AG04450 (cell line): Measurements from ENCODE around the gene REV1. TPM values are rescaled to one million over a fixed set of nuclear protein-coding genes. Genes with fewer than 3 reads are reported as not detected.

Experiments used
- CTCF ChIA-PET: fragments of 300-600, 350-600 bp; formaldehyde crosslinking; extraction: SDS; loops from one replicate; lab custom pipeline; 2022; ENCODE audit warnings: antibody characterized with exemption, inconsistent platforms; lab: Charles Lee
- POLR2A ChIA-PET: fragments of 350-600 bp; formaldehyde crosslinking; extraction: SDS; loops from one replicate; lab custom pipeline; 2021; ENCODE audit warnings: antibody characterized with exemption, inconsistent platforms; lab: Yijun Ruan, JAX
- DNase-seq: peaks from one replicate; pipeline ENCODE4 v3.0.0-alpha.2; 2011; ENCODE audit warnings: low read depth, low spot score
- H3K27ac ChIP-seq: one replicate; pipeline ENCODE4 v1.5.1; 2012; ENCODE audit warnings: low read depth, low read length, control low read depth
- H3K27me3 ChIP-seq: one replicate; pipeline ENCODE4 v1.6.0; 2012; ENCODE audit warnings: low read length; ENCODE audit not compliant: control insufficient read depth, insufficient read depth
- H3K4me3 ChIP-seq: 2 replicates; pipeline ENCODE4 v1.5.1; 2011; ENCODE audit warnings: mild to moderate bottlenecking, low read depth, low read length, control low read depth
- H3K9me3 ChIP-seq: 2 replicates; pipeline ENCODE4 v1.5.1; 2012; ENCODE audit warnings: low read length; ENCODE audit not compliant: control insufficient read depth, insufficient read depth
- polyA plus RNA-seq: library from polyadenylated mRNA; depleted of rRNA; stranded (reverse); fragments of >200 nt; gene quantifications from 2 replicates; pipeline ENCODE4 v1.2.3, GENCODE V29; 2011
- TF ChIP-seq, protein P1 (sequence below): IDR thresholded peaks from 2 replicates; pipeline ENCODE4 v1.5.1; 2011; ENCODE audit warnings: low read depth, low read length, control low read depth, inconsistent platforms

The REV1 gene
- polyA plus RNA-seq, 1 experiment, result 26.4 TPM

- no peak for DNase-seq
- TF ChIP-seq, protein P1, sequence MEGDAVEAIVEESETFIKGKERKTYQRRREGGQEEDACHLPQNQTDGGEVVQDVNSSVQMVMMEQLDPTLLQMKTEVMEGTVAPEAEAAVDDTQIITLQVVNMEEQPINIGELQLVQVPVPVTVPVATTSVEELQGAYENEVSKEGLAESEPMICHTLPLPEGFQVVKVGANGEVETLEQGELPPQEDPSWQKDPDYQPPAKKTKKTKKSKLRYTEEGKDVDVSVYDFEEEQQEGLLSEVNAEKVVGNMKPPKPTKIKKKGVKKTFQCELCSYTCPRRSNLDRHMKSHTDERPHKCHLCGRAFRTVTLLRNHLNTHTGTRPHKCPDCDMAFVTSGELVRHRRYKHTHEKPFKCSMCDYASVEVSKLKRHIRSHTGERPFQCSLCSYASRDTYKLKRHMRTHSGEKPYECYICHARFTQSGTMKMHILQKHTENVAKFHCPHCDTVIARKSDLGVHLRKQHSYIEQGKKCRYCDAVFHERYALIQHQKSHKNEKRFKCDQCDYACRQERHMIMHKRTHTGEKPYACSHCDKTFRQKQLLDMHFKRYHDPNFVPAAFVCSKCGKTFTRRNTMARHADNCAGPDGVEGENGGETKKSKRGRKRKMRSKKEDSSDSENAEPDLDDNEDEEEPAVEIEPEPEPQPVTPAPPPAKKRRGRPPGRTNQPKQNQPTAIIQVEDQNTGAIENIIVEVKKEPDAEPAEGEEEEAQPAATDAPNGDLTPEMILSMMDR, result no peak
- CTCF ChIA-PET, result interaction anchor here (0.6 to 1.8 kb wide), 15 partner anchors 7 to 841 kb away, joined by 3 to 18 read pairs (median 3); partner anchors contain the start of genes EIF5B and MITD1
- Histone ChIP-seq H3K4me3 (peak overlapping the region; percentile 79), H3K27me3 (peaks cover 10% of the 10 kb centered on the region), H3K27ac (peak overlapping the region; percentile 65), H3K9me3 (no peaks in the 10 kb centered on the region; the same call in 1 of the 2 replicates)
- POLR2A ChIA-PET, result interaction anchor here (0.5 to 0.7 kb wide), 3 partner anchors 60 to 97 kb away, joined by 3 read pairs; no protein-coding TSS in a partner anchor
Measured at GRCh38 chr2:99490623-99491461, 1.0 kb upstream of the REV1 start.

DNA sequence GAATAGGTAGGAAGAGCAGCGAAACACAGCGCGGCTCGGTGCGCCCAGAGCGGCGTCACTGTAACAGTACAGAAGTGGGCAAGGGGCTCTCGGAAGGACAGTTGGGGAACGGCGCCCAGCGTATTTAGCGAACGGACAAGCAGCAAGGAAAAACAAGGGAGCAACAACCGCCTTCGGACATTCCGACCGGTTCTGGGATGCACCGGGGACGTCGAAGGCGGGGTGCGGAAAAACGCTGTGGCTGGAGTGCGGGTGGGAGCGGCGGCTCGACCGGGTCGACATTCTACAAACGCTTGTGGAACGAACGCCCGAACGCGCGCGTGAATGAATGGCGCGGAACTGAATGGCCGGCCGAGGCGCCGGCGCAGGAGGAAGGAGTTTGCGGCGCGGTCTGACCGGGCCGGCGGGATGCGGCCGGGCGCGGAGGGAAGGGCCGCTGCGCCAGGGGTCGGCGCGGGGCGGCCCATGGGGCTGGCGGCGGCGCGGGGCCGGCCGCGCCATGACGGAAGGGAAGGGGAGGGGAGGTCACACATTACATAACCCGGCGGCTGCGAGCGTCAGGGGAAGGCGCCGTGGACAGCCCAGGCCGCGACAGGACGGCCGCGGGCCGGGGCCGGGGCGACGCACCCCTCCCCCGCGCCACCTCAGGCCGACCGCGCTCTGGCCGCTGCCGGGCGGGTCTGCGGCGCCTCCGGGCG is 605 bp downstream of the REV1 start:
- peaks cover 10% of the 10 kb centered on the region for H3K27me3 ChIP-seq
- no peaks in the 10 kb centered on the region; the same call in 1 of the 2 replicates for H3K9me3 ChIP-seq
- H3K4me3 ChIP-seq, result peak overlapping the region; percentile 79
- CTCF ChIA-PET, result interaction anchor here (1.9 kb wide), 1 partner anchor 152 kb away, joined by 5 read pairs; the partner anchor contains the start of gene EIF5B
- DNase-seq, result no peak
- TF ChIP-seq, protein P1, result no peak
- peak overlapping the region; percentile 55 for H3K27ac ChIP-seq
- POLR2A ChIA-PET, result no interaction called here

GRCh38 chr2:99488539-99489062 is 1.2 kb downstream of the REV1 start:
- TF ChIP-seq, protein P1, result no peak
- POLR2A ChIA-PET, result no interaction called here
- Histone ChIP-seq H3K27ac (peak overlapping the region; percentile 55), H3K9me3 (no peaks in the 10 kb centered on the region; the same call in 1 of the 2 replicates), H3K27me3 (peaks cover 10% of the 10 kb centered on the region), H3K4me3 (peak overlapping the region; percentile 79)
- no peak for DNase-seq
- CTCF ChIA-PET, result interaction anchor here (0.6 to 1.9 kb wide), 4 partner anchors 114 to 387 kb away, joined by 3 to 5 read pairs (median 4); partner anchors contain the start of gene EIF5B

GRCh38 chr2:99487906-99488305 is 1.9 kb downstream of the REV1 start:
- TF ChIP-seq, protein P1, result no peak
- Histone ChIP-seq H3K27me3 (peaks cover 3% of the 10 kb centered on the region), H3K4me3 (no peak overlapping the region), H3K27ac (no peak overlapping the region), H3K9me3 (no peaks in the 10 kb centered on the region; the same call in 1 of the 2 replicates)
- no peak for DNase-seq
- POLR2A ChIA-PET, result no interaction called here
- CTCF ChIA-PET, result interaction anchor here (0.5 to 1.9 kb wide), 5 partner anchors 16 to 387 kb away, joined by 3 to 5 read pairs (median 3); partner anchors contain the start of gene EIF5B
